Effector CD4-positive, alpha-beta T cell (primary cell): ENCODE measurements around the gene HADHA.
"Not testable (repeated sequence)": the region's sequence is repeated elsewhere in the genome, so short reads cannot be mapped to it uniquely, and the experiment has no call there.

Experiments
- DNase-seq: peaks from one replicate; pipeline ENCODE4 v3.0.0-alpha.2; 2020

Gene HADHA

GRCh38 chr2:26173776-26174482 lies 70.5 kb downstream of the HADHA start:
- DNase-seq, result no peak

GRCh38 chr2:26172871-26173775 lies 71.3 kb downstream of the HADHA start, which contains the start of gene GAREM2:
GAREM2 (plus strand) TSS chr2:26173088; CDS start chr2:26173221, 133 bp downstream.
- no peak for DNase-seq

- no peak for DNase-seq
Observed at GRCh38 chr2:26172189-26172870, 72.1 kb downstream of the HADHA start.

GRCh38 chr2:26170795-26171194 lies 73.6 kb downstream of the HADHA start:
- DNase-seq, result no peak

- DNase-seq, result no peak
Observed at GRCh38 chr2:26169681-26170414, 74.6 kb downstream of the HADHA start.

GRCh38 chr2:26169226-26169625 lies 75.2 kb downstream of the HADHA start:
- no peak for DNase-seq

- DNase-seq, result no peak
Observed at GRCh38 chr2:26168785-26169184, 75.6 kb downstream of the HADHA start.

- not testable (repeated sequence) for DNase-seq
Observed at GRCh38 chr2:26166541-26166940, 77.9 kb downstream of the HADHA start.

GRCh38 chr2:26165403-26165802 lies 79.0 kb downstream of the HADHA start:
- no peak for DNase-seq

GRCh38 chr2:26164641-26165211 lies 79.7 kb downstream of the HADHA start:
- DNase-seq, result no peak

- no peak for DNase-seq
Observed at GRCh38 chr2:26164231-26164630, 80.2 kb downstream of the HADHA start.

- no peak for DNase-seq
Observed at GRCh38 chr2:26162963-26163362, 81.5 kb downstream of the HADHA start.

GRCh38 chr2:26161926-26162325 lies 82.5 kb downstream of the HADHA start:
- no peak for DNase-seq

GRCh38 chr2:26157580-26157979 lies 86.9 kb downstream of the HADHA start:
- DNase-seq, result no peak

GRCh38 chr2:26150243-26150642 lies 94.2 kb downstream of the HADHA start:
- no peak for DNase-seq

GRCh38 chr2:26148501-26148900 lies 95.9 kb downstream of the HADHA start:
- DNase-seq, result no peak

GRCh38 chr2:26144953-26145680 lies 99.3 kb downstream of the HADHA start:
- DNase-seq, result peak; percentile 30

- DNase-seq, result no peak
Observed at GRCh38 chr2:26144031-26144430, 100.4 kb downstream of the HADHA start.

GRCh38 chr2:26141145-26141769 lies 103.2 kb downstream of the HADHA start:
- DNase-seq, result no peak
